ENCODE measurements around the gene BCO1.

DNA sequence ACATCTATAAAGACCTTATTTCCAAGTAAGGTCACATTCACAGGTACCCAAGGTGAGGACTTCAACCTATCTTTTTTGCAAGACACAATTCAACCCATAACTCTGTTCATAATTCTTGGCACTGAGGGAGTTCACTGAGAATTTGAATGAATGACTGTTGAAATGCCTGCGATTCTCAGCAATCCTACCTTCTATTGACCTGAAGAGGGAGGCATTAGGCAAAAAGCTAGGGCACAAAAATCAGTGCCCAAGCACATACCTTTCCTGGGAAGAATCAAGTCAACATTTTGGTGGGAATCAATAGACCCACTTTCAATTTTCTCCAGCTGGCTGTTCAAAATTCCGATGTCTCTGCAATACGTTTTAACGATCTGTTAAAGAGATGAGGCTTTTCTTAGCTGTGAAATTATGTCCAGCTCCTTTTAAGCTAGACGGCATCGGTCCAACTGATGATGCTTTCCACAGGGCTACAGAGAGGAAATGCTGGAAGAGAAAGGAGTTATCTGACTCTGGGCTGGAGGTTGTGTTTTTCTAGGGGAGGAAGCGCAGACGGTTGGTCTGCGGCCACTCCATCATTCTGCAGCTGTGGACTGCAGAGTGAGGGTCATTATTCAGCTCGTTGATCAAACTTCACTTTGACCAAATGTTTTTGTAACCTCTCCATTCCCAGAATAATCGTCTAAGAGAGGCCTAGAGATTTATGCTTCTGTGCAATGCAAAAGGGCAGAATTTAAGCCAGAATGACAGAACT lies 25.2 kb downstream of the BCO1 start:
- TF ChIP-seq POLR2A (IDR thresholded peaks at IDR 0.05): no peak
- TF ChIP-seq, protein P1, sequence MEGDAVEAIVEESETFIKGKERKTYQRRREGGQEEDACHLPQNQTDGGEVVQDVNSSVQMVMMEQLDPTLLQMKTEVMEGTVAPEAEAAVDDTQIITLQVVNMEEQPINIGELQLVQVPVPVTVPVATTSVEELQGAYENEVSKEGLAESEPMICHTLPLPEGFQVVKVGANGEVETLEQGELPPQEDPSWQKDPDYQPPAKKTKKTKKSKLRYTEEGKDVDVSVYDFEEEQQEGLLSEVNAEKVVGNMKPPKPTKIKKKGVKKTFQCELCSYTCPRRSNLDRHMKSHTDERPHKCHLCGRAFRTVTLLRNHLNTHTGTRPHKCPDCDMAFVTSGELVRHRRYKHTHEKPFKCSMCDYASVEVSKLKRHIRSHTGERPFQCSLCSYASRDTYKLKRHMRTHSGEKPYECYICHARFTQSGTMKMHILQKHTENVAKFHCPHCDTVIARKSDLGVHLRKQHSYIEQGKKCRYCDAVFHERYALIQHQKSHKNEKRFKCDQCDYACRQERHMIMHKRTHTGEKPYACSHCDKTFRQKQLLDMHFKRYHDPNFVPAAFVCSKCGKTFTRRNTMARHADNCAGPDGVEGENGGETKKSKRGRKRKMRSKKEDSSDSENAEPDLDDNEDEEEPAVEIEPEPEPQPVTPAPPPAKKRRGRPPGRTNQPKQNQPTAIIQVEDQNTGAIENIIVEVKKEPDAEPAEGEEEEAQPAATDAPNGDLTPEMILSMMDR (IDR thresholded peaks at IDR 0.05): no peak
